Measurements from ENCODE around the gene MYO18A.

GRCh38 chr17:29108823-29109476, 71.2 kb downstream of the MYO18A start:
- TF ChIP-seq POLR2AphosphoS5 (IDR thresholded peaks at IDR 0.05) (no peak), CTCF (IDR thresholded peaks at IDR 0.05) (no peak), POLR2A (IDR thresholded peaks at IDR 0.05) (no peak)
